ENCODE data around the gene SLC5A6. TPM values are rescaled to one million over a fixed set of nuclear protein-coding genes. Genes with fewer than 3 reads are reported as not detected.

The SLC5A6 gene
- total and polyA plus RNA-seq, 4 experiments from 2014 or later, result 18.9 to 25.1 (median 21.8) TPM

DNA sequence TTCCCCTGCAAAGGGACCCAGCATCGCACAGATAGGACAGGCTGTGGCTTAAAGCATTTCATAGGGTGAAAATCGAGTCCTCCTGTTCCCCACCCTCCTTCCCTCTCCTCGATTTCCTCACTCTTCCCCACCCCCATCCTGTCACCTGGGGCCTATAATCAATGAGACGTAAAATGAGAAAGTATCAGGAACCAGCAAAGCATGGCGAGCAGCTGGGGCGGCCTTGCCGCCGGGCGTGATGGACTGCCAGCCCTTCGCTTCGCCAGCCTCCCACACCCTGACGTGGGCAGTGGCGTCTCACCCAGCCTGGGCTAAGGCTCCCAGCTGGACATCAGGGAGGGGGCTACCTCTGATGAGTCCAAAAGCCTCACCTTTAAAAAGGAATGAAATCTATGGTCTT lies 39.7 kb upstream of the SLC5A6 start:
- H3K27me3 ChIP-seq (ENCODE audit: insufficient read depth, low read length), result peaks cover 4% of the 10 kb centered on the region
- no peak overlapping the region for H3K4me3 ChIP-seq (ENCODE audit: low read length in 2 of 2)
- Mint-ChIP-seq H3K4me1 (peaks cover 0 to 1% (median 0%) of the 10 kb centered on the region in 4 donors), H3K9me3 (no peaks in the 10 kb centered on the region), H3K27ac (no peak overlapping the region), H3K36me3 (no peaks in the 10 kb centered on the region), H3K4me3 (no peak overlapping the region), H3K27me3 (peaks cover 14 to 28% of the 10 kb centered on the region in 2 donors)
- intact Hi-C loops (cut with micrococcal nuclease), result no loop called here
- ChIA-PET CTCF (ENCODE audit: partially characterized antibody) (interaction anchor here (3.8 kb wide), 1 partner anchor 28 kb away, joined by 28 read pairs; the partner anchor contains the start of gene TRIM54), POLR2A (ENCODE audit: partially characterized antibody) (no interaction called here)
- H3K9me3 ChIP-seq (ENCODE audit: control insufficient read depth in 1 of 2, low read length in 2 of 2), result no peaks in the 10 kb centered on the region
- no peak overlapping the region for H3K27ac ChIP-seq (ENCODE audit: low read depth, low read length)
- no peaks in the 10 kb centered on the region for H3K36me3 ChIP-seq (ENCODE audit: insufficient read depth, low read length)
- H3K4me1 ChIP-seq (ENCODE audit: insufficient read depth, low read length), result no peaks in the 10 kb centered on the region
- no peak for DNase-seq

DNA sequence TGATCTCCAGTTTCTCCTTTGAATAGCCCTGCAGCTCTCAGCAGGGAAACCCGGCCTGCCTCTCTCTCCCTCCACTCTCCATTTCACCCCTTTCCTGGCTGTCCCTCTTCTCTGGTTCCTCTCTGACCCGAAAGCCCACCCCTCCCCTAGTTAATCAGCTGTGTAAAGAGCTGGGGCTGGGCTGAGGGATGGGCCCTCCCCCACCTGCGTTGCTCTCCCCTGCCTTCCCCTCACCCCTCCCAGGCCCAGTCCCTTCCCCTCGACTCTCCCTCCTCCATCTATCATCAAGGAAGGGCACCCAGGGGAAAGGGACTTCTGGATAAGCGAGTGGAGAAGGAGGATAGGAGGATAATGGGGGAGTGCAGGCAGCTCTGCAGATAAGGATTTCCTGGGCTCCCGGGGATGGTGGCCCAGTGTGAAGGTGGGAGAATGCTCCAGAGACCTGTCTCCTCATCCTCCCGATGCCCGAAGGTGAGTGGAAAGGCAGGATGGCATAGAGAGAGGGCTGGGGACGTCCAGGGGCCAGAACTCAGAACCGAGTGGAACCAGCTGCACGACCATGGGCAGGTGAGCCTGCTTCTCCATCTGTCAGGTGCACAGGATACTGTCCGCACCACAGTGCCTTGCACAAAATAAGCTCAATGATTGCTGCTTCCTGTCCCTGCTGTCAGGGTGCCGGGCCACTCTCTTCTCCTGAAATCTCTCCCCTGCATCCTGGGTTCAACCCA lies 38.7 kb upstream of the SLC5A6 start:
- H3K4me1 Mint-ChIP-seq, result peaks cover 0 to 1% (median 0%) of the 10 kb centered on the region in 4 donors

DNA sequence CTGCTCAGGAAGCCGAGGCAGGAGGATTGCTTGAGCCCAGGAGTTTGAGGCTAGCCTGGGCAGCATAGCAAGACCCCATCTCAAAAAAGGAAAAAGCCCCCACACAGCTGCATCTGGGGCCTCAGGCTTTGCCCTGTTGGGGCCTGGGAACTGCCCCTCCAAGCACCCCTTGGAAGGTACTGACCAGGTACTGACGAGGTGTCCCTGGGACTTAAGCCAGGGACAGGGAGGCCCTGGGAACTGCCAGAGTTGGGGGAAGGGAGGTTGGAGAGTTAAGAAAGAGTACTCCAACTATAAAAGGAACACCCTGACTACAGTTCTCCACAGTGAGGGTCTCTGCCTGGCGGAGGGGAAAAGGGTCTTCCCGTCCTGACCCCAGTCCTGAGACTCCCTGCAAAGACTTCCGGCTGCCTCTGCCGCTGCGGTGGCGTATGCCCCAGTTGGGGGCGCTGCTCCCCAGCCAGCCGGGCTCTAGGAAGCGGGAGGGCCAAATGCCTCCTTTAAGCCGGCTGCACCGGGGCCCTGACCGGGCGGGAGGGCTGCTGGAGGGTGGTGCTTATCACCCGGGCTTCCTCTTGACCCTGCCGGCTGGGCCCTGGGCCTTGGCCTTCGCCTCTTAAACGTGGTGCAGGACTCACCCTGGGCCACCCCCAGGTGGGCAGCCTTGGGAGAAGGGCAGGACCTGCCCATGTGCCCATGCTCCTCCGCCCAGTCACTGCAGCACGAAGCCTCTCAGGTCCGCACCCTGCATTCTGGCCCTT lies 38.0 kb upstream of the SLC5A6 start:
- H3K9me3 Mint-ChIP-seq, result no peaks in the 10 kb centered on the region
- no peaks in the 10 kb centered on the region for H3K9me3 ChIP-seq (ENCODE audit: control insufficient read depth in 1 of 2, low read length in 2 of 2)
- no peaks in the 10 kb centered on the region for H3K4me1 ChIP-seq (ENCODE audit: insufficient read depth, low read length)
- peaks cover 0 to 1% (median 0%) of the 10 kb centered on the region in 4 donors for H3K4me1 Mint-ChIP-seq
- H3K36me3 ChIP-seq (ENCODE audit: insufficient read depth, low read length), result no peaks in the 10 kb centered on the region
- no peak overlapping the region for H3K27ac Mint-ChIP-seq
- peaks cover 10 to 16% of the 10 kb centered on the region in 2 donors for H3K27me3 Mint-ChIP-seq
- no peak overlapping the region for H3K4me3 ChIP-seq (ENCODE audit: low read length in 2 of 2)
- H3K27ac ChIP-seq (ENCODE audit: low read depth, low read length), result no peak overlapping the region
- peak in 4 of 5 donors; percentile 25 to 40 (median 32) for DNase-seq
- CTCF ChIA-PET (ENCODE audit: partially characterized antibody), result interaction anchor here (1.1 to 3.8 kb wide), 2 partner anchors 30 to 51 kb away, joined by 3 to 28 read pairs; partner anchors contain the start of gene TRIM54
- peaks cover 4% of the 10 kb centered on the region for H3K27me3 ChIP-seq (ENCODE audit: insufficient read depth, low read length)
- H3K4me3 Mint-ChIP-seq, result no peak overlapping the region
- H3K36me3 Mint-ChIP-seq, result no peaks in the 10 kb centered on the region
- POLR2A ChIA-PET (ENCODE audit: partially characterized antibody), result no interaction called here
- intact Hi-C loops (cut with micrococcal nuclease), result loop anchor here (1.0 kb wide), 1 partner anchor 30 kb away; no protein-coding TSS in a partner anchor

More for the DNA sequence above, 38.7 kb upstream of the SLC5A6 start:
- Histone ChIP-seq H3K27ac (ENCODE audit: low read depth, low read length) (no peak overlapping the region), H3K36me3 (ENCODE audit: insufficient read depth, low read length) (no peaks in the 10 kb centered on the region), H3K4me3 (ENCODE audit: low read length in 2 of 2) (no peak overlapping the region), H3K27me3 (ENCODE audit: insufficient read depth, low read length) (peaks cover 4% of the 10 kb centered on the region), H3K4me1 (ENCODE audit: insufficient read depth, low read length) (no peaks in the 10 kb centered on the region), H3K9me3 (ENCODE audit: control insufficient read depth in 1 of 2, low read length in 2 of 2) (no peaks in the 10 kb centered on the region)
- intact Hi-C loops (cut with micrococcal nuclease), result loop anchor here (1.0 kb wide), 1 partner anchor 29 kb away; no protein-coding TSS in a partner anchor
- CTCF ChIA-PET (ENCODE audit: partially characterized antibody), result interaction anchor here (1.1 to 3.8 kb wide), 2 partner anchors 29 to 50 kb away, joined by 3 to 28 read pairs; partner anchors contain the start of gene TRIM54
- Mint-ChIP-seq H3K4me3 (no peak overlapping the region), H3K36me3 (no peaks in the 10 kb centered on the region), H3K27ac (no peak overlapping the region), H3K27me3 (peaks cover 14 to 22% of the 10 kb centered on the region in 2 donors), H3K9me3 (no peaks in the 10 kb centered on the region)
- POLR2A ChIA-PET (ENCODE audit: partially characterized antibody), result no interaction called here
- DNase-seq, result no peak

DNA sequence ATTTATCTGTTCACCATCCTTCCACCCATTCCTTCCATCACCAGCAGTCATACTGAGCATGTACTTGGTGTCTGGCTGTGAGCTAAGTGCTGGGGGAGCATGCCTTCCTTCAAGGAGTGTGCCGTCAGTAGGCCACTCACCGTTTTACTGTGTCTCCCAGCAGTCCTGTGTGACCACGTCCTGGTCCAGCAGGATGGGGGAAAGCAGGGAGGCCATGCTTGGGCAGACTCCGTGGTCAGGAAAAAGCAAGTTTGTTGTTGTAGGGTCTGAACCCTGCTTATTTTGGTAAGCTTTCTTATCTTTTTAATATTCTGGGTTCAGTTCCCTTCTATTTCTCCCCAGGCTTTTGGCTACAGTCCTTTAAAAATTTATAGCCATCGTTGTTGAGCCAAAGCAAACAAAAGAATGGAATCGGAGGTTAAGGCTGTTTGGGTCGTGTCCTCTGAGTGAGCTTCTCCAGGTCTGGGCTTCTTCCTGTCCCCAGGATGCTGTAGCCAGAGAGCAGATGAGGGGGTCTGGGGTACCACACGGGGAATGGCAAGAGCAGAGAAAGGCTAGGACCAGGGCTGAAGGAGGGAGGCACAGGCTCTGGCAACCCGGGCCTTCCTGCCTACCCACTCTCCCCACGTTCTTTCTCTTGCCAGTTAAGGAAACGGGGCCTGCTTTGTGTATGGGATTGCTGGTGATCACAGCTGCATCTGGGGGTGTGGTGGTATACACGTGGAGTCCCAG lies 37.3 kb upstream of the SLC5A6 start:
- CTCF ChIA-PET (ENCODE audit: partially characterized antibody), result interaction anchor here (1.1 to 3.8 kb wide), 2 partner anchors 13 to 31 kb away, joined by 3 to 28 read pairs; partner anchors contain the start of gene TRIM54
- POLR2A ChIA-PET (ENCODE audit: partially characterized antibody), result no interaction called here
- intact Hi-C loops (cut with micrococcal nuclease), result no loop called here
- no peak overlapping the region for H3K27ac ChIP-seq (ENCODE audit: low read depth, low read length)
- no peaks in the 10 kb centered on the region for H3K9me3 ChIP-seq (ENCODE audit: control insufficient read depth in 1 of 2, low read length in 2 of 2)
- no peaks in the 10 kb centered on the region for H3K4me1 ChIP-seq (ENCODE audit: insufficient read depth, low read length)
- DNase-seq, result no peak
- no peaks in the 10 kb centered on the region for H3K36me3 ChIP-seq (ENCODE audit: insufficient read depth, low read length)
- H3K27me3 ChIP-seq (ENCODE audit: insufficient read depth, low read length), result peaks cover 4% of the 10 kb centered on the region
- no peaks in the 10 kb centered on the region for H3K9me3 Mint-ChIP-seq
- peaks cover 6 to 12% of the 10 kb centered on the region in 2 donors for H3K27me3 Mint-ChIP-seq
- peaks cover 0 to under 1% of the 10 kb centered on the region in 2 donors for H3K36me3 Mint-ChIP-seq
- peak overlapping the region in 1 of 7 donors; percentile 36 for H3K27ac Mint-ChIP-seq
- no peak overlapping the region for H3K4me3 ChIP-seq (ENCODE audit: low read length in 2 of 2)
- peaks cover 0 to 1% (median 0%) of the 10 kb centered on the region in 4 donors for H3K4me1 Mint-ChIP-seq
- H3K4me3 Mint-ChIP-seq, result no peak overlapping the region

DNA sequence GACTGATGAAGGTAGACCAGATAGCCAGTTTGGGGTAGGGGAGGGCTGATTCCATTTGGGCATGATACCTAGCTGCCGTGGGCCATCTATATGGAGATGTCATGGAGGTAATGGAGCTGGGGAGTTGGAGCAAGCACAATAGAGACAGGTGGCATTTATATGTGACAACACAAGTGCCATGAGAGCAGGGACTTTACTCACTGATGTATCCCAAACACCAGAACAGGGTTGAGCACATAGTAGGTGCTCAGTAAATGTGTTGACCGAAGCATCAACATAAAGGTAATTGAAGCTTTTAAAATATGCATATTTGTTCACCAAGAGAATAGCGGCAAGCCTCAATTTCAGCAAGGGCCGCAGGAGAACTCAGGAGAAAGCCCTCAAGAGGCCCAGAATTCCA lies 35.8 kb upstream of the SLC5A6 start:
- Mint-ChIP-seq H3K36me3 (peaks cover 4 to 9% of the 10 kb centered on the region in 2 donors), H3K27ac (no peak overlapping the region), H3K4me3 (no peak overlapping the region), H3K4me1 (peaks cover 0 to 1% (median under 1%) of the 10 kb centered on the region in 4 donors), H3K9me3 (no peaks in the 10 kb centered on the region), H3K27me3 (peaks cover 6 to 12% of the 10 kb centered on the region in 2 donors)
- Histone ChIP-seq H3K36me3 (ENCODE audit: insufficient read depth, low read length) (peaks cover 8% of the 10 kb centered on the region), H3K9me3 (ENCODE audit: control insufficient read depth in 1 of 2, low read length in 2 of 2) (no peaks in the 10 kb centered on the region), H3K27me3 (ENCODE audit: insufficient read depth, low read length) (peaks cover 4% of the 10 kb centered on the region), H3K4me1 (ENCODE audit: insufficient read depth, low read length) (no peaks in the 10 kb centered on the region), H3K4me3 (ENCODE audit: low read length in 2 of 2) (no peak overlapping the region), H3K27ac (ENCODE audit: low read depth, low read length) (no peak overlapping the region)
- no peak for DNase-seq
- CTCF ChIA-PET (ENCODE audit: partially characterized antibody), result interaction anchor here (1.0 to 3.8 kb wide), 2 partner anchors 32 to 55 kb away, joined by 4 to 28 read pairs; partner anchors contain the start of gene TRIM54
- POLR2A ChIA-PET (ENCODE audit: partially characterized antibody), result interaction anchor here (0.7 kb wide), 1 partner anchor 35 kb away, joined by 3 read pairs; no protein-coding TSS in a partner anchor
- intact Hi-C loops (cut with micrococcal nuclease), result no loop called here

DNA sequence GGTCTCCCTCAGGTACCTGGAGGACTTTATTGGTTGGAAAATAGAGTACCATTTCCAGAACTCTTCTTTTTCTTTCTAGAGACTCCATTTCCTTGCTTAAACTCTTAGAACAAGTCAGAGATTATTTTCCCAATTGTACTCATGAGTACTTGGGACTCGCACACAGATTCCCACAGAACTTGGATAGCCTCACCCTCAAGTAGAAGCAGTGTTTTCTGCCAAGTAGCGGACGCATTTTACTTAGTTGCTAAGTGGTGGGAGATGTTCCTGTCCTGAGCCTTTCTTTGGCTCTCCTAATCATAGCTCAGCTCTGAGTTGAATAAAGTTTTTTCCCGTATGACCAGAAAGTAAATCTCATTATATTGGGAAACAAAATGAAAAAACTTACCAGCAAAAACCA lies 33.6 kb upstream of the SLC5A6 start:
- ChIA-PET POLR2A (ENCODE audit: partially characterized antibody) (no interaction called here), CTCF (ENCODE audit: partially characterized antibody) (no interaction called here)
- Mint-ChIP-seq H3K4me3 (no peak overlapping the region), H3K9me3 (peaks cover 0 to 2% (median 0%) of the 10 kb centered on the region in 8 donors), H3K27me3 (peaks cover 0 to 4% of the 10 kb centered on the region in 2 donors), H3K27ac (no peak overlapping the region), H3K4me1 (peaks cover 0 to 19% (median 7%) of the 10 kb centered on the region in 4 donors), H3K36me3 (peaks cover 9 to 32% of the 10 kb centered on the region in 2 donors)
- Histone ChIP-seq H3K4me3 (ENCODE audit: low read length in 2 of 2) (no peak overlapping the region), H3K9me3 (ENCODE audit: control insufficient read depth in 1 of 2, low read length in 2 of 2) (no peaks in the 10 kb centered on the region), H3K27me3 (ENCODE audit: insufficient read depth, low read length) (peaks cover 4% of the 10 kb centered on the region), H3K4me1 (ENCODE audit: insufficient read depth, low read length) (peaks cover 9% of the 10 kb centered on the region), H3K27ac (ENCODE audit: low read depth, low read length) (no peak overlapping the region), H3K36me3 (ENCODE audit: insufficient read depth, low read length) (peaks cover 25% of the 10 kb centered on the region)
- no peak for DNase-seq
- intact Hi-C loops (cut with micrococcal nuclease), result no loop called here
